PC-9 (cell line): Measurements from ENCODE around the gene NGDN. TPM values are rescaled to one million over a fixed set of nuclear protein-coding genes. Genes with fewer than 3 reads are reported as not detected.

Experiments
- BruUV-seq: library from RNA; stranded (reverse); fragments of 400-500 nt; replicated peaks from 2 replicates; lab custom pipeline; 2021; lab: Mats Ljungman, UMichigan
- CTCF ChIA-PET: fragments of 300-600 bp; sonication (Branson Sonifier 250); formaldehyde crosslinking; loops from one replicate; lab custom pipeline; 2022; ENCODE audit warnings: antibody characterized with exemption; lab: Charles Lee
- POLR2A ChIA-PET: fragments of 300-600 bp; sonication (Branson Sonifier 250); formaldehyde crosslinking; loops from one replicate; lab custom pipeline; 2022; ENCODE audit warnings: antibody characterized with exemption; ENCODE audit not compliant: unreplicated experiment; lab: Charles Lee
- DNase-seq, 2 experiments: peaks; one replicate each; pipeline versions ENCODE4 v3.0.0 to v3.0.0-alpha.2; 2015 to 2022; ENCODE audit warnings: mixed read lengths in 1 of 2
- H2AFZ ChIP-seq: fragments of 200-600 bp; sonication (generic); 2 replicates; pipeline ENCODE4 v1.8.1; 2017; ENCODE audit warnings: antibody characterized with exemption
- H3F3A ChIP-seq: fragments of 200-600 bp; sonication (generic); 2 replicates; pipeline ENCODE4 v1.8.1; 2017; ENCODE audit warnings: antibody characterized with exemption, mild to moderate bottlenecking, low read depth; ENCODE audit not compliant: insufficient read depth
- H3K27ac ChIP-seq: fragments of 200-600 bp; sonication (generic); 2 replicates; pipeline ENCODE4 v1.6.1; 2016; ENCODE audit warnings: mixed run types
- H3K27me3 ChIP-seq: fragments of 200-600 bp; sonication (generic); 2 replicates; pipeline ENCODE4 v1.6.1; 2016; ENCODE audit warnings: low read depth, mixed run types; ENCODE audit not compliant: insufficient read depth
- H3K36me3 ChIP-seq: fragments of 200-600 bp; sonication (generic); 2 replicates; pipeline ENCODE4 v1.6.1; 2016; ENCODE audit warnings: low read depth, mixed run types
- H3K4me1 ChIP-seq: fragments of 200-600 bp; sonication (generic); replicated peaks from 2 replicates; pipeline ENCODE4 v1.6.1; 2016; ENCODE audit warnings: mixed run types; ENCODE audit not compliant: insufficient read depth
- H3K4me2 ChIP-seq: fragments of 200-600 bp; sonication (generic); 2 replicates; pipeline ENCODE4 v1.6.1; 2017; ENCODE audit warnings: mixed run types
- H3K4me3 ChIP-seq: fragments of 200-600 bp; sonication (generic); 2 replicates; pipeline ENCODE4 v1.6.1; 2016; ENCODE audit warnings: mixed run types
- H3K79me2 ChIP-seq: fragments of 200-600 bp; sonication (generic); 2 replicates; pipeline ENCODE4 v1.6.1; 2017; ENCODE audit warnings: low read depth, mixed run types
- H3K9me2 ChIP-seq: fragments of 200-600 bp; sonication (generic); 2 replicates; pipeline ENCODE4 v1.8.1; 2017; ENCODE audit warnings: mild to moderate bottlenecking; ENCODE audit not compliant: insufficient read depth
- H3K9me3 ChIP-seq: fragments of 200-600 bp; sonication (generic); 2 replicates; pipeline ENCODE4 v1.8.1; 2016; ENCODE audit warnings: low read depth; ENCODE audit not compliant: insufficient read depth
- H4K20me1 ChIP-seq: fragments of 200-600 bp; sonication (generic); 2 replicates; pipeline ENCODE4 v1.8.1; 2017; ENCODE audit not compliant: insufficient read depth
- CTCF ChIP-seq: fragments of 200-600 bp; sonication (generic); conservative IDR thresholded peaks from 2 replicates; pipeline ENCODE4 v1.6.1; 2017; ENCODE audit warnings: mixed run types, antibody characterized with exemption, mild to moderate bottlenecking, moderate library complexity
- EZH2 ChIP-seq: fragments of 200-600 bp; sonication (generic); IDR thresholded peaks from 2 replicates; pipeline ENCODE4 v1.8.0; 2017; ENCODE audit warnings: antibody characterized with exemption, low read depth
- intact Hi-C: fragments of 100-400 bp; cut with micrococcal nuclease; formaldehyde crosslinking; loops from one replicate; pipeline ENCODE4 v1.10.0; 2022; ENCODE audit not compliant: unreplicated experiment
- total RNA-seq: library from RNA; stranded (reverse); gene quantifications from 2 replicates; pipeline ENCODE4 v1.2.3, GENCODE V29; 2021

NGDN gene
- total RNA-seq, 1 experiment from 2014 or later = 23.1 TPM

GRCh38 chr14:23468704-23469126 lies 788 bp upstream of the NGDN start:
- Histone ChIP-seq H3K4me3 (peak overlapping the region; percentile 65), H3F3A (peaks cover 3% of the 10 kb centered on the region; the same call in 1 of the 2 replicates), H3K79me2 (peaks cover 16% of the 10 kb centered on the region), H4K20me1 (no peaks in the 10 kb centered on the region), H3K27ac (no peak overlapping the region), H3K4me2 (peak overlapping the region; percentile 69), H3K36me3 (no peaks in the 10 kb centered on the region), H3K9me2 (no peaks in the 10 kb centered on the region), H3K4me1 (peaks cover 5% of the 10 kb centered on the region), H3K9me3 (no peaks in the 10 kb centered on the region), H3K27me3 (no peaks in the 10 kb centered on the region), H2AFZ (peak overlapping the region; percentile 99)
- intact Hi-C loops = loop anchor here (5.0 kb wide), 1 partner anchor 146 kb away; the partner anchor contains the start of gene PABPN1
- ChIA-PET CTCF (no interaction called here), POLR2A (no interaction called here)
- TF ChIP-seq EZH2 = no peak
- TF ChIP-seq CTCF = no peak
- no peak for DNase-seq
- TSS peak; percentile 23 for BruUV-seq

GRCh38 chr14:23469906-23470403 lies 452 bp downstream of the NGDN start:
- Histone ChIP-seq H3K9me3 (no peaks in the 10 kb centered on the region), H3F3A (peaks cover 3% of the 10 kb centered on the region; the same call in 1 of the 2 replicates), H3K4me3 (peak overlapping the region; percentile 65), H3K9me2 (no peaks in the 10 kb centered on the region), H3K27me3 (no peaks in the 10 kb centered on the region), H3K79me2 (peaks cover 16% of the 10 kb centered on the region), H3K36me3 (no peaks in the 10 kb centered on the region), H2AFZ (peak overlapping the region; percentile 74), H3K27ac (peak overlapping the region; percentile 35; the same call in 1 of the 2 replicates), H3K4me2 (peak overlapping the region; percentile 90), H3K4me1 (peaks cover 5% of the 10 kb centered on the region), H4K20me1 (no peaks in the 10 kb centered on the region)
- intact Hi-C loops = loop anchor here (5.0 kb wide), 1 partner anchor 148 kb away; the partner anchor contains the start of gene PABPN1
- ChIA-PET POLR2A (no interaction called here), CTCF (no interaction called here)
- TSS peak; percentile 60 for BruUV-seq
- no peak for DNase-seq
- TF ChIP-seq EZH2 = no peak
- no peak for TF ChIP-seq CTCF

- Histone ChIP-seq H3K27ac (no peak overlapping the region), H3K79me2 (peaks cover 16% of the 10 kb centered on the region), H3K36me3 (0 out of 2 replicates have a peak, but pooled peaks cover under 1% of the 10 kb centered on the region), H3F3A (peaks cover 9% of the 10 kb centered on the region; the same call in 1 of the 2 replicates), H2AFZ (no peak overlapping the region), H3K9me3 (no peaks in the 10 kb centered on the region), H3K27me3 (no peaks in the 10 kb centered on the region), H3K4me1 (peaks cover 5% of the 10 kb centered on the region), H4K20me1 (no peaks in the 10 kb centered on the region), H3K4me3 (no peak overlapping the region), H3K9me2 (no peaks in the 10 kb centered on the region), H3K4me2 (no peak overlapping the region; the same call in 1 of the 2 replicates)
- ChIA-PET CTCF (interaction anchor here (0.5 kb wide), 1 partner anchor 213 kb away, joined by 3 read pairs; no protein-coding TSS in a partner anchor), POLR2A (no interaction called here)
- intact Hi-C loops = no loop called here
- no TSS peak for BruUV-seq
- TF ChIP-seq CTCF (no peak), EZH2 (no peak)
- DNase-seq = no peak
These were observed 1.4 kb downstream of the NGDN start for GRCh38 chr14:23470947-23471346.
